Lower lobe of right lung (tissue), 2 donors: Measurements from ENCODE around the gene HNRNPA0. TPM values are rescaled to one million over a fixed set of nuclear protein-coding genes. Genes with fewer than 3 reads are reported as not detected.

Experiments used
- ATAC-seq, 2 donors: fragments of 200-7000 bp; cut with Tn5 transposase; one replicate each; pipeline ENCODE4 v1.9.1; 2020 to 2022; ENCODE audit warnings: mild to moderate bottlenecking in 2 of 2, moderate library complexity in 2 of 2
- DNase-seq: peaks from one replicate; pipeline ENCODE4 v3.0.0-alpha.2; 2020
- H3K27ac ChIP-seq: fragments of 200-600 bp; one replicate; pipeline ENCODE4 v1.8.0; 2022
- H3K27me3 ChIP-seq: fragments of 200-600 bp; one replicate; pipeline ENCODE4 v1.8.0; 2022; ENCODE audit warnings: low read depth
- H3K36me3 ChIP-seq: fragments of 200-600 bp; one replicate; pipeline ENCODE4 v1.8.0; 2022; ENCODE audit warnings: mild to moderate bottlenecking
- H3K4me1 ChIP-seq: fragments of 200-600 bp; one replicate; pipeline ENCODE4 v1.8.0; 2022
- H3K4me3 ChIP-seq: fragments of 200-600 bp; one replicate; pipeline ENCODE4 v1.8.0; 2022; ENCODE audit warnings: mild to moderate bottlenecking
- H3K9me3 ChIP-seq: fragments of 200-600 bp; one replicate; pipeline ENCODE4 v1.8.0; 2022
- CTCF ChIP-seq: fragments of 200-600 bp; IDR thresholded peaks from one replicate; pipeline ENCODE4 v1.8.0; 2022; ENCODE audit warnings: antibody characterized with exemption, mild to moderate bottlenecking
- intact Hi-C: fragments of 100-400 bp; cut with DNase I; formaldehyde crosslinking; loops from one replicate; pipeline ENCODE4 v1.11.0; 2022
- total RNA-seq: library from RNA; stranded (reverse); fragmentation: NEBNext Ultra II Directional; extraction: Animal tissue kit (Norgen Biotek cat#: 25700); gene quantifications from one replicate; pipeline ENCODE4 v1.2.1, GENCODE V29; 2021
- donor health status: DM: no; HTN: yes; CAD: no; lungs with severe emphysema.

The HNRNPA0 gene
- total RNA-seq, 1 donor from 2014 or later, result 21.7 TPM

GRCh38 chr5:137735555-137736284 lies 18.4 kb downstream of the HNRNPA0 start, which contains the start of gene KLHL3:
Gene KLHL3, minus strand, starts transcription at chr5:137736089. Its CDS starts 443 bp downstream, at chr5:137735646.
- Histone ChIP-seq H3K27ac (peak within 1 kb of the TSS; percentile 42), H3K36me3 (no peaks in the 10 kb centered on the region), H3K4me1 (peaks cover 30% of the 10 kb centered on the region), H3K9me3 (no peaks in the 10 kb centered on the region), H3K4me3 (peak within 1 kb of the TSS; percentile 48), H3K27me3 (no peaks in the 10 kb centered on the region)
- ATAC-seq (peak; percentile 59 to 62), DNase-seq (peak; percentile 46)
- no peak for TF ChIP-seq CTCF
- intact Hi-C loops, result no loop called here

DNA sequence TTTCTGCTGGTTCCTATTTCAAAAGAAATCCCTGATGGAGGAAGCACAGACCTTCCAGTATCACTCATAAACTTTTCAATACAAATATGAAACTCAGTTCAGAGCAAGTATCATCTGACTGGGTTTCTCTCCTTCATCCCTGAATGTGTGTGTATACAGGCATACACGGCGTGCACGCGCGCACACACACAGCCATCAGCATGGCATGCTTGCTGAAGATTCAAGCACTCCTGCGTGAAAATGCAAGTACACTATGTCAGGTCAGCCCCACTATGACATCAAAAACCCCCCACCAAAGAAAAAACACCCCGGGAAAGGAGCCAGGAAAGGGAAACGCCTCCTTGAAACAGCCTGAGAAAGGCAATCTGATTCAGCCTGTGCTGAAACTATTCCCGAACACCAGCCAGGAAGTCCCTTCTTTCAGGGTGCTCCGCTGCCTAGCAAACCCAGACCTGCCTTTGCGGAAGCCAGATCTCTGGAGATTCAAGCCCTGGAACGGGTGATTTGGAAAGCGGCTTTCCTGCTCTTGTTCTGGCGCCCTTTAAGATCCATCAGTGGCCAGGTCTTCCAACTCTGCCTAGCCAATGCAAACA lies 19.1 kb downstream of the HNRNPA0 start:
- Histone ChIP-seq H3K27ac (peak overlapping the region; percentile 42), H3K27me3 (no peaks in the 10 kb centered on the region)

DNA sequence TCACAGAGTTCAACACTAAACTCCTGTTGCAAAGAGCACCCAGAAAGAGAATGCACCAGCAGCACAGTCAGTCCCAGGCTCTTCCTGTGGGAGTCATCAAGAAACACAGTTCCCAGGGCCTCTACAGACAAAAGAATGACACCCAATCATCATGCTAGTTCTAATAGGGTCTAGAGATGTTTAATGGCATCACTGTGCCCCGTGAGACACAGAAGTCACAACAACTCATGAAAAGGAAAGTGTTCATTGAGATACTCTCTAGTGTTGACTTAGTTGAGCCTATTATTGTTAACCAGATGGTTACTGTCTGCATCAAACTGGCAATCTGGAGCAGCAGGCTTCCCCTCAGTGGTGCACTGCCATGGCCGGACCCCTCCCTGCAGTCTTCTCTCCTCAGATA lies 19.8 kb downstream of the HNRNPA0 start:
- no peak overlapping the region for H3K27ac ChIP-seq
- DNase-seq, result no peak
- peaks cover 30% of the 10 kb centered on the region for H3K4me1 ChIP-seq
- ATAC-seq, result no peak
- no peaks in the 10 kb centered on the region for H3K27me3 ChIP-seq
- TF ChIP-seq CTCF, result no peak
- intact Hi-C loops, result no loop called here
- no peaks in the 10 kb centered on the region for H3K36me3 ChIP-seq
- H3K9me3 ChIP-seq, result no peaks in the 10 kb centered on the region
- peak overlapping the region; percentile 48 for H3K4me3 ChIP-seq

More for the DNA sequence above, 19.1 kb downstream of the HNRNPA0 start:
- Histone ChIP-seq H3K9me3 (no peaks in the 10 kb centered on the region), H3K4me3 (peak overlapping the region; percentile 48), H3K4me1 (peaks cover 30% of the 10 kb centered on the region), H3K36me3 (no peaks in the 10 kb centered on the region)
- intact Hi-C loops, result no loop called here
- DNase-seq, result peak; percentile 43
- no peak for TF ChIP-seq CTCF
- peak; percentile 58 to 72 for ATAC-seq

DNA sequence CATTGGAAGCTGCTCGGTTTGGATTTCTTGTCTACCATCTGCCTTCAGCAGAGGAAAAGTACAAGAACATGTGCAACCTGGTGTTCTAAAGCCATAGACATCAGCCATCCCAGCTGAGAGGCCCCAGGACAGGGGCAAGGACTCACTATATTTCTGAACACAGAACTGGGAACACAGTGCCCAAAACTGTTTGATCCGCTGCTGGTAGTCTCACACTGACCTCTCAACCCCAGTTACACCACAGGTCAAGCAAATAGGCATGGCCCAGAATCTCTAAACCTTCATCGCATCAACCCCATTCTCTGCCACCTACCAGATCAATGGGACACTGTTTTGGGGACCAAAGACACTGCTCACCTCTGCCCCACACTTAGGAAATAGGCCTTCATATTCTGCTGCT lies 20.2 kb downstream of the HNRNPA0 start:
- Histone ChIP-seq H3K27ac (no peak overlapping the region), H3K4me1 (peaks cover 30% of the 10 kb centered on the region), H3K4me3 (no peak overlapping the region), H3K27me3 (no peaks in the 10 kb centered on the region), H3K36me3 (no peaks in the 10 kb centered on the region), H3K9me3 (no peaks in the 10 kb centered on the region)
- ATAC-seq, result no peak
- DNase-seq, result no peak
- intact Hi-C loops, result no loop called here
- TF ChIP-seq CTCF, result no peak

GRCh38 chr5:137733006-137733405 lies 21.2 kb downstream of the HNRNPA0 start:
- intact Hi-C loops, result no loop called here
- Histone ChIP-seq H3K9me3 (no peaks in the 10 kb centered on the region), H3K27ac (no peak overlapping the region), H3K4me3 (no peak overlapping the region), H3K4me1 (peaks cover 30% of the 10 kb centered on the region), H3K27me3 (no peaks in the 10 kb centered on the region), H3K36me3 (no peaks in the 10 kb centered on the region)
- no peak for ATAC-seq
- DNase-seq, result no peak
- TF ChIP-seq CTCF, result no peak
